ENCODE data around the gene TCF7.

Gene TCF7

GRCh38 chr5:134131578-134132350, 17.3 kb downstream of the TCF7 start:
- Histone ChIP-seq H3K36me3 (ENCODE audit: control insufficient read depth, insufficient read depth, low read length) (0 out of 2 replicates have a peak, but pooled peaks cover 4% of the 10 kb centered on the region), H3K4me1 (ENCODE audit: control insufficient read depth, insufficient read depth, low read length) (no peaks in the 10 kb centered on the region), H3K27ac (ENCODE audit: low read length) (no peak overlapping the region), H3K27me3 (ENCODE audit: control insufficient read depth, insufficient read depth, low read length) (no peaks in the 10 kb centered on the region), H3K4me3 (ENCODE audit: low read length) (no peak overlapping the region), H3K9me3 (ENCODE audit: control insufficient read depth, insufficient read depth, low read length) (no peaks in the 10 kb centered on the region)
- WGBS (ENCODE audit: insufficient coverage, insufficient read length): no CpG with 5 or more reads among the region's 7 CpGs
- DNase-seq (ENCODE audit: low read depth, low spot score): no peak

GRCh38 chr5:134132372-134133187, 18.1 kb downstream of the TCF7 start:
- Histone ChIP-seq H3K27ac (ENCODE audit: low read length) (no peak overlapping the region), H3K4me1 (ENCODE audit: control insufficient read depth, insufficient read depth, low read length) (no peaks in the 10 kb centered on the region), H3K9me3 (ENCODE audit: control insufficient read depth, insufficient read depth, low read length) (no peaks in the 10 kb centered on the region), H3K4me3 (ENCODE audit: low read length) (no peak overlapping the region), H3K27me3 (ENCODE audit: control insufficient read depth, insufficient read depth, low read length) (no peaks in the 10 kb centered on the region), H3K36me3 (ENCODE audit: control insufficient read depth, insufficient read depth, low read length) (0 out of 2 replicates have a peak, but pooled peaks cover 5% of the 10 kb centered on the region)
- no CpG with 5 or more reads among the region's 16 CpGs for WGBS (ENCODE audit: insufficient coverage, insufficient read length)
- DNase-seq (ENCODE audit: low read depth, low spot score): no peak

- Histone ChIP-seq H3K27ac (ENCODE audit: low read length) (no peak overlapping the region), H3K36me3 (ENCODE audit: control insufficient read depth, insufficient read depth, low read length) (0 out of 2 replicates have a peak, but pooled peaks cover 5% of the 10 kb centered on the region)
These were observed 18.9 kb downstream of the TCF7 start for GRCh38 chr5:134133188-134133994.

GRCh38 chr5:134133995-134134541, 19.6 kb downstream of the TCF7 start:
- no peaks in the 10 kb centered on the region for H3K27me3 ChIP-seq (ENCODE audit: control insufficient read depth, insufficient read depth, low read length)
- peaks cover 1% of the 10 kb centered on the region; the same call in 1 of the 2 replicates for H3K4me1 ChIP-seq (ENCODE audit: control insufficient read depth, insufficient read depth, low read length)
- no CpG with 5 or more reads among the region's 6 CpGs for WGBS (ENCODE audit: insufficient coverage, insufficient read length)
- H3K9me3 ChIP-seq (ENCODE audit: control insufficient read depth, insufficient read depth, low read length): no peaks in the 10 kb centered on the region
- H3K27ac ChIP-seq (ENCODE audit: low read length): no peak overlapping the region
- no peak for DNase-seq (ENCODE audit: low read depth, low spot score)
- H3K4me3 ChIP-seq (ENCODE audit: low read length): no peak overlapping the region
- H3K36me3 ChIP-seq (ENCODE audit: control insufficient read depth, insufficient read depth, low read length): 0 out of 2 replicates have a peak, but pooled peaks cover 5% of the 10 kb centered on the region

More at GRCh38 chr5:134133188-134133994, 18.9 kb downstream of the TCF7 start:
- no peaks in the 10 kb centered on the region for H3K9me3 ChIP-seq (ENCODE audit: control insufficient read depth, insufficient read depth, low read length)
- H3K4me3 ChIP-seq (ENCODE audit: low read length): no peak overlapping the region
- WGBS (ENCODE audit: insufficient coverage, insufficient read length): no CpG with 5 or more reads among the region's 9 CpGs
- no peak for DNase-seq (ENCODE audit: low read depth, low spot score)
- peaks cover 1% of the 10 kb centered on the region; the same call in 1 of the 2 replicates for H3K4me1 ChIP-seq (ENCODE audit: control insufficient read depth, insufficient read depth, low read length)
- no peaks in the 10 kb centered on the region for H3K27me3 ChIP-seq (ENCODE audit: control insufficient read depth, insufficient read depth, low read length)

- Histone ChIP-seq H3K9me3 (ENCODE audit: control insufficient read depth, insufficient read depth, low read length) (no peaks in the 10 kb centered on the region), H3K4me1 (ENCODE audit: control insufficient read depth, insufficient read depth, low read length) (peaks cover 1% of the 10 kb centered on the region; the same call in 1 of the 2 replicates)
These were observed 20.7 kb downstream of the TCF7 start for GRCh38 chr5:134135091-134135655.

GRCh38 chr5:134136221-134136631, 21.7 kb downstream of the TCF7 start:
- Histone ChIP-seq H3K9me3 (ENCODE audit: control insufficient read depth, insufficient read depth, low read length) (no peaks in the 10 kb centered on the region), H3K4me3 (ENCODE audit: low read length) (no peak overlapping the region), H3K27ac (ENCODE audit: low read length) (no peak overlapping the region), H3K27me3 (ENCODE audit: control insufficient read depth, insufficient read depth, low read length) (no peaks in the 10 kb centered on the region), H3K36me3 (ENCODE audit: control insufficient read depth, insufficient read depth, low read length) (0 out of 2 replicates have a peak, but pooled peaks cover 5% of the 10 kb centered on the region), H3K4me1 (ENCODE audit: control insufficient read depth, insufficient read depth, low read length) (peaks cover 1% of the 10 kb centered on the region)
- no CpG with 5 or more reads among the region's 2 CpGs for WGBS (ENCODE audit: insufficient coverage, insufficient read length)
- DNase-seq (ENCODE audit: low read depth, low spot score): no peak

More at GRCh38 chr5:134135091-134135655, 20.7 kb downstream of the TCF7 start:
- WGBS (ENCODE audit: insufficient coverage, insufficient read length): no CpG with 5 or more reads among the region's 7 CpGs
- DNase-seq (ENCODE audit: low read depth, low spot score): no peak
- Histone ChIP-seq H3K4me3 (ENCODE audit: low read length) (no peak overlapping the region), H3K27me3 (ENCODE audit: control insufficient read depth, insufficient read depth, low read length) (no peaks in the 10 kb centered on the region), H3K27ac (ENCODE audit: low read length) (no peak overlapping the region), H3K36me3 (ENCODE audit: control insufficient read depth, insufficient read depth, low read length) (0 out of 2 replicates have a peak, but pooled peaks cover 5% of the 10 kb centered on the region)

GRCh38 chr5:134136771-134137170, 22.3 kb downstream of the TCF7 start:
- Histone ChIP-seq H3K9me3 (ENCODE audit: control insufficient read depth, insufficient read depth, low read length) (no peaks in the 10 kb centered on the region), H3K36me3 (ENCODE audit: control insufficient read depth, insufficient read depth, low read length) (0 out of 2 replicates have a peak, but pooled peaks cover 5% of the 10 kb centered on the region), H3K27me3 (ENCODE audit: control insufficient read depth, insufficient read depth, low read length) (no peaks in the 10 kb centered on the region), H3K27ac (ENCODE audit: low read length) (no peak overlapping the region), H3K4me1 (ENCODE audit: control insufficient read depth, insufficient read depth, low read length) (peaks cover 1% of the 10 kb centered on the region), H3K4me3 (ENCODE audit: low read length) (no peak overlapping the region)
- no CpG with 5 or more reads among the region's 7 CpGs for WGBS (ENCODE audit: insufficient coverage, insufficient read length)
- DNase-seq (ENCODE audit: low read depth, low spot score): no peak

- Histone ChIP-seq H3K27ac (ENCODE audit: low read length) (no peak overlapping the region), H3K36me3 (ENCODE audit: control insufficient read depth, insufficient read depth, low read length) (peaks cover 13% of the 10 kb centered on the region; the same call in 1 of the 2 replicates), H3K9me3 (ENCODE audit: control insufficient read depth, insufficient read depth, low read length) (no peaks in the 10 kb centered on the region), H3K4me3 (ENCODE audit: low read length) (no peak overlapping the region), H3K27me3 (ENCODE audit: control insufficient read depth, insufficient read depth, low read length) (no peaks in the 10 kb centered on the region), H3K4me1 (ENCODE audit: control insufficient read depth, insufficient read depth, low read length) (peaks cover 1% of the 10 kb centered on the region)
- DNase-seq (ENCODE audit: low read depth, low spot score): no peak
- WGBS (ENCODE audit: insufficient coverage, insufficient read length): no CpG with 5 or more reads among the region's 3 CpGs
These were observed 24.2 kb downstream of the TCF7 start for GRCh38 chr5:134138416-134139376.

- peaks cover 13% of the 10 kb centered on the region; the same call in 1 of the 2 replicates for H3K36me3 ChIP-seq (ENCODE audit: control insufficient read depth, insufficient read depth, low read length)
- H3K4me3 ChIP-seq (ENCODE audit: low read length): no peak overlapping the region
- no peaks in the 10 kb centered on the region for H3K9me3 ChIP-seq (ENCODE audit: control insufficient read depth, insufficient read depth, low read length)
- DNase-seq (ENCODE audit: low read depth, low spot score): no peak
- WGBS (ENCODE audit: insufficient coverage, insufficient read length): no CpG with 5 or more reads among the region's 4 CpGs
- peaks cover 1% of the 10 kb centered on the region for H3K4me1 ChIP-seq (ENCODE audit: control insufficient read depth, insufficient read depth, low read length)
- H3K27me3 ChIP-seq (ENCODE audit: control insufficient read depth, insufficient read depth, low read length): no peaks in the 10 kb centered on the region
- H3K27ac ChIP-seq (ENCODE audit: low read length): no peak overlapping the region
These were observed 24.9 kb downstream of the TCF7 start for GRCh38 chr5:134139377-134139851.
